ENCODE results near the gene DTNB.

DNA sequence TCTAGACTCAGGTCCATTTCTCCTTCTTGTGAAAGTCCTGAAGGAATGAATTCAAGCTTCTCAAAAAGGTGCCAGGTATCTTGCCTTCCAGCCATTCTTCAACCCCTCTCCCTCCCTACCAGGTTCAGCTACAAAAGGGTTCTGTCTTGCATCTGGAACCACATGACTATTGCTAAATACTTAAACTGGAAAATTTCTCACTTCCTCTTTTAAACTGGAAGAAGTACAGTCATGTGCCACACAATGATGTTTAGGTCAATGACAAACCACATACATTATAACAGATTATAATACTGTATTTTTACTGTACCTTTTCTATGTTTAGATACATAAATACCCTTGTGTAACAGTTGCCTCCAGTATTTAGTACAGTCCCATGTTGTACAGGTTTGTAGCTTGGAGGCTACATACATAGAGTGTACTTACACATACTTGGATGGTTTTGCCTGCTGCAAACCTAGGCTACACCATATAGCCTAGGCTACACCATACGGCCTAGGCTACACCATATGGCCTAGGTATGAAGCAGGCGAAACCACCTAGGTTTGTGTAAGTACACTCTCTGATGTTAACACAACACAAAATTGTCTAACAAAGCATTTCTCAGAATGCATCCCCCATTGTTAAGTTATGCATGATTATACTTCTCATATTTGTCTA, 189.6 kb downstream of the DTNB start:
- TF ChIP-seq CTCF (IDR thresholded peaks at IDR 0.05; ENCODE audit: poor library complexity) = no peak
- TF ChIP-seq EZH2phosphoT487 (IDR thresholded peaks at IDR 0.05; ENCODE audit: low read depth, severe bottlenecking, unreplicated experiment) = no peak
